Astrocyte (in vitro differentiated cells and primary cell): ENCODE measurements around the gene INO80.

Experiments used
- EZH2 ChIP-seq: IDR thresholded peaks from 2 replicates; pipeline ENCODE4 v1.6.1; 2012; ENCODE audit warnings: mild to moderate bottlenecking, low read length, inconsistent platforms; ENCODE audit not compliant: insufficient read depth
- TF ChIP-seq, protein P1 (sequence below): IDR thresholded peaks from 2 replicates; pipeline ENCODE4 v1.5.1; 2011; ENCODE audit warnings: low read depth, mild to moderate bottlenecking, inconsistent platforms, low read length, moderate library complexity; ENCODE audit not compliant: insufficient read depth

DNA sequence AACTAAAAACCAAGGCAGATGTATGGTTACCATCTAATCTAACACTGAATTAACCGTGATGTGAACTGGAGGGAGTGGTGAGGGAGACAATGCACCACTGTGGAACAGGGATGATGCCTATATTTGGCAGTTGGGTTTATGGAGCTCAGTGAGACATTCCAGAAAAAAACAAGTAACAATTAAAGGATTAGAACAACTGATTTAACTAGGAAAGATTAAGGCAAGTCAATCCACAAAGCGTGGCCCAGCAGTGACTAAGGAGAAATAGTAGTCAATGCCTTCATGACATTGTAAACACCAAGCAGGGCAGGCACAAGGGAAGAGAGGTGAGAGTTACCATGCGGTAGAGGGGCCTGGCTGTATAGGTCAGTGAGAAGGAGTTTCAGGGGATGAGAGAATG, 124.7 kb downstream of the INO80 start:
- TF ChIP-seq, protein P1, sequence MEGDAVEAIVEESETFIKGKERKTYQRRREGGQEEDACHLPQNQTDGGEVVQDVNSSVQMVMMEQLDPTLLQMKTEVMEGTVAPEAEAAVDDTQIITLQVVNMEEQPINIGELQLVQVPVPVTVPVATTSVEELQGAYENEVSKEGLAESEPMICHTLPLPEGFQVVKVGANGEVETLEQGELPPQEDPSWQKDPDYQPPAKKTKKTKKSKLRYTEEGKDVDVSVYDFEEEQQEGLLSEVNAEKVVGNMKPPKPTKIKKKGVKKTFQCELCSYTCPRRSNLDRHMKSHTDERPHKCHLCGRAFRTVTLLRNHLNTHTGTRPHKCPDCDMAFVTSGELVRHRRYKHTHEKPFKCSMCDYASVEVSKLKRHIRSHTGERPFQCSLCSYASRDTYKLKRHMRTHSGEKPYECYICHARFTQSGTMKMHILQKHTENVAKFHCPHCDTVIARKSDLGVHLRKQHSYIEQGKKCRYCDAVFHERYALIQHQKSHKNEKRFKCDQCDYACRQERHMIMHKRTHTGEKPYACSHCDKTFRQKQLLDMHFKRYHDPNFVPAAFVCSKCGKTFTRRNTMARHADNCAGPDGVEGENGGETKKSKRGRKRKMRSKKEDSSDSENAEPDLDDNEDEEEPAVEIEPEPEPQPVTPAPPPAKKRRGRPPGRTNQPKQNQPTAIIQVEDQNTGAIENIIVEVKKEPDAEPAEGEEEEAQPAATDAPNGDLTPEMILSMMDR = no peak
- TF ChIP-seq EZH2 = no peak
